ENCODE data around the gene DLL1. TPM values are rescaled to one million over a fixed set of nuclear protein-coding genes. Genes with fewer than 3 reads are reported as not detected.
"Not testable (repeated sequence)": the region's sequence is repeated elsewhere in the genome, so short reads cannot be mapped to it uniquely, and the experiment has no call there.

DLL1 gene
- total RNA-seq, result 10 to 100 TPM in 3 of 4 donors, 1 to 10 TPM in 1; 7.3 to 16.6 (median 12.4) TPM

GRCh38 chr6:170290296-170291128 lies at the start of gene DLL1:
TSS of gene DLL1 (minus strand) at chr6:170291078. CDS start at chr6:170290139, 939 bp downstream.
- TF ChIP-seq CTCF (IDR thresholded peaks at IDR 0.05), result no peak
- no peak for ATAC-seq (ENCODE audit: low FRiP score)
- DNase-seq (ENCODE audit: low spot score), result no peak

- not testable (repeated sequence) for ATAC-seq (ENCODE audit: low FRiP score); DNase-seq (ENCODE audit: low spot score)
Observed at GRCh38 chr6:170335199-170335598, 44.3 kb upstream of the DLL1 start.

- ATAC-seq (ENCODE audit: low FRiP score), result no peak
- TF ChIP-seq CTCF (IDR thresholded peaks at IDR 0.05), result no peak
- DNase-seq (ENCODE audit: low spot score), result no peak
Observed at GRCh38 chr6:170329321-170329720, 38.4 kb upstream of the DLL1 start.

- no peak for TF ChIP-seq CTCF (IDR thresholded peaks at IDR 0.05)
- DNase-seq (ENCODE audit: low spot score), result no peak
Observed at GRCh38 chr6:170317718-170318117, 26.8 kb upstream of the DLL1 start.

GRCh38 chr6:170317076-170317475 lies 26.2 kb upstream of the DLL1 start:
- ATAC-seq (ENCODE audit: low FRiP score), result no peak
- no peak for DNase-seq (ENCODE audit: low spot score)
- TF ChIP-seq CTCF (IDR thresholded peaks at IDR 0.05), result no peak

More at GRCh38 chr6:170317718-170318117, 26.8 kb upstream of the DLL1 start:
- ATAC-seq (ENCODE audit: low FRiP score), result no peak

GRCh38 chr6:170316071-170316470 lies 25.2 kb upstream of the DLL1 start:
- ATAC-seq (ENCODE audit: low FRiP score) (no peak), DNase-seq (ENCODE audit: low spot score) (no peak)
- no peak for TF ChIP-seq CTCF (IDR thresholded peaks at IDR 0.05)

GRCh38 chr6:170314983-170315382 lies 24.1 kb upstream of the DLL1 start:
- no peak for TF ChIP-seq CTCF (IDR thresholded peaks at IDR 0.05)
- ATAC-seq (ENCODE audit: low FRiP score) (no peak), DNase-seq (ENCODE audit: low spot score) (no peak)
